ENCODE data around the gene SLC25A12.
"Not testable (repeated sequence)": the region's sequence is repeated elsewhere in the genome, so short reads cannot be mapped to it uniquely, and the experiment has no call there.

The SLC25A12 gene

GRCh38 chr2:171788316-171788993 lies 105.6 kb downstream of the SLC25A12 start:
- DNase-seq (ENCODE audit: low read depth) = no peak

GRCh38 chr2:171787333-171788072 lies 106.5 kb downstream of the SLC25A12 start:
- no peak for DNase-seq (ENCODE audit: low read depth)

GRCh38 chr2:171785450-171785849 lies 108.6 kb downstream of the SLC25A12 start:
- no peak for DNase-seq (ENCODE audit: low read depth)

GRCh38 chr2:171778515-171778914 lies 115.5 kb downstream of the SLC25A12 start:
- no peak for DNase-seq (ENCODE audit: low read depth)

GRCh38 chr2:171774581-171774980 lies 119.5 kb downstream of the SLC25A12 start:
- DNase-seq (ENCODE audit: low read depth) = not testable (repeated sequence)

- no peak for DNase-seq (ENCODE audit: low read depth)
Observed at GRCh38 chr2:171772373-171772772, 121.7 kb downstream of the SLC25A12 start.

- no peak for DNase-seq (ENCODE audit: low read depth)
Observed at GRCh38 chr2:171771463-171771862, 122.6 kb downstream of the SLC25A12 start.

- DNase-seq (ENCODE audit: low read depth) = no peak
Observed at GRCh38 chr2:171763602-171764001, 130.4 kb downstream of the SLC25A12 start.

- no peak for DNase-seq (ENCODE audit: low read depth)
Observed at GRCh38 chr2:171762879-171763573, 131.0 kb downstream of the SLC25A12 start.

- DNase-seq (ENCODE audit: low read depth) = not testable (repeated sequence)
Observed at GRCh38 chr2:171761176-171761575, 132.9 kb downstream of the SLC25A12 start.

GRCh38 chr2:171758762-171759161 lies 135.3 kb downstream of the SLC25A12 start:
- not testable (repeated sequence) for DNase-seq (ENCODE audit: low read depth)

- DNase-seq (ENCODE audit: low read depth) = no peak
Observed at GRCh38 chr2:171754254-171754939, 139.6 kb downstream of the SLC25A12 start.

GRCh38 chr2:171747371-171747770 lies 146.7 kb downstream of the SLC25A12 start:
- no peak for DNase-seq (ENCODE audit: low read depth)

- no peak for DNase-seq (ENCODE audit: low read depth)
Observed at GRCh38 chr2:171745806-171746205, 148.2 kb downstream of the SLC25A12 start.

GRCh38 chr2:171745141-171745540 lies 148.9 kb downstream of the SLC25A12 start:
- no peak for DNase-seq (ENCODE audit: low read depth)

GRCh38 chr2:171742760-171743159 lies 151.3 kb downstream of the SLC25A12 start:
- no peak for DNase-seq (ENCODE audit: low read depth)

GRCh38 chr2:171741189-171741588 lies 152.9 kb downstream of the SLC25A12 start:
- no peak for DNase-seq (ENCODE audit: low read depth)

- DNase-seq (ENCODE audit: low read depth) = no peak
Observed at GRCh38 chr2:171735991-171736710, 157.9 kb downstream of the SLC25A12 start.

Measured in stimulated activated CD8-positive, alpha-beta memory T cell treated with anti-CD3 and anti-CD28 coated beads, Interleukin-12 subunit alpha, Interleukin-12 subunit beta, amount 100 ng/mL, for 4 hours (primary cell).